DOHH2 (cell line): ENCODE data around the gene ADGRA3.

ENCODE experiments used
- H3F3A ChIP-seq: fragments of 200-600 bp; sonication (generic), shearing (Covaris generic); 2 replicates; pipeline ENCODE4 v1.6.0; 2016; ENCODE audit warnings: antibody characterized with exemption, mild to moderate bottlenecking; ENCODE audit not compliant: control insufficient read depth, insufficient read depth
- H3K27ac ChIP-seq: fragments of 200-600 bp; sonication (generic); 2 replicates; pipeline ENCODE4 v1.5.1; 2014; ENCODE audit warnings: low read depth, mild to moderate bottlenecking, low read length, moderate library complexity
- H3K27me3 ChIP-seq: fragments of 200-600 bp; sonication (generic); 2 replicates; pipeline ENCODE4 v1.6.1; 2014; ENCODE audit warnings: mild to moderate bottlenecking, low read length, mixed read lengths; ENCODE audit not compliant: control insufficient read depth
- H3K36me3 ChIP-seq: fragments of 200-600 bp; sonication (generic); 2 replicates; pipeline ENCODE4 v1.6.1; 2014; ENCODE audit warnings: mild to moderate bottlenecking, low read length, moderate library complexity, mixed read lengths; ENCODE audit not compliant: control insufficient read depth
- H3K4me1 ChIP-seq: fragments of 200-600 bp; sonication (generic); 2 replicates; pipeline ENCODE4 v1.6.1; 2014; ENCODE audit warnings: mild to moderate bottlenecking, low read length, mixed read lengths; ENCODE audit not compliant: control insufficient read depth
- H3K4me2 ChIP-seq: fragments of 200-600 bp; sonication (generic); 2 replicates; pipeline ENCODE4 v1.6.0; 2014; ENCODE audit warnings: mild to moderate bottlenecking, low read length, moderate library complexity
- H3K4me3 ChIP-seq: fragments of 200-600 bp; sonication (generic); 2 replicates; pipeline ENCODE4 v1.5.1; 2014; ENCODE audit warnings: mild to moderate bottlenecking, low read length, mixed read lengths
- H3K79me2 ChIP-seq: fragments of 200-600 bp; sonication (generic); 2 replicates; pipeline ENCODE4 v1.6.1; 2014; ENCODE audit warnings: mild to moderate bottlenecking, low read length, mixed read lengths; ENCODE audit not compliant: control insufficient read depth
- H3K9me2 ChIP-seq: fragments of 200-600 bp; sonication (generic); replicated peaks from 2 replicates; pipeline ENCODE4 v1.6.1; 2014; ENCODE audit warnings: mild to moderate bottlenecking, low read length, mixed read lengths; ENCODE audit not compliant: control insufficient read depth
- H3K9me3 ChIP-seq: fragments of 200-600 bp; sonication (generic); 2 replicates; pipeline ENCODE4 v1.6.1; 2014; ENCODE audit warnings: antibody characterized with exemption, low read length, mixed read lengths; ENCODE audit not compliant: control insufficient read depth, insufficient read depth
- H4K20me1 ChIP-seq: fragments of 200-600 bp; sonication (generic); 2 replicates; pipeline ENCODE4 v1.6.0; 2014; ENCODE audit warnings: low read depth, mild to moderate bottlenecking, antibody characterized with exemption, low read length, moderate library complexity; ENCODE audit not compliant: control insufficient read depth, insufficient read depth
- EZH2phosphoT487 ChIP-seq: fragments of 200-600 bp; sonication (generic); IDR thresholded peaks from 2 replicates; pipeline ENCODE4 v1.6.1; 2017; ENCODE audit warnings: borderline replicate concordance, mild to moderate bottlenecking, antibody characterized with exemption, low read length, moderate library complexity, mixed read lengths
- TF ChIP-seq, protein P1 (sequence below): fragments of 200-600 bp; sonication (generic); IDR thresholded peaks from one replicate; pipeline ENCODE4 v1.5.1; 2014; ENCODE audit warnings: antibody characterized with exemption, mild to moderate bottlenecking, low read depth, low read length; ENCODE audit not compliant: poor library complexity, severe bottlenecking

ADGRA3 gene

GRCh38 chr4:22552812-22553211, 36.9 kb upstream of the ADGRA3 start:
- Histone ChIP-seq H3F3A (no peaks in the 10 kb centered on the region), H3K4me3 (no peak overlapping the region), H3K27me3 (no peaks in the 10 kb centered on the region), H3K27ac (no peak overlapping the region), H3K9me2 (no peaks in the 10 kb centered on the region), H3K4me2 (no peak overlapping the region), H3K36me3 (no peaks in the 10 kb centered on the region), H4K20me1 (no peaks in the 10 kb centered on the region), H3K4me1 (no peaks in the 10 kb centered on the region), H3K79me2 (no peaks in the 10 kb centered on the region), H3K9me3 (no peaks in the 10 kb centered on the region)
- TF ChIP-seq, protein P1, sequence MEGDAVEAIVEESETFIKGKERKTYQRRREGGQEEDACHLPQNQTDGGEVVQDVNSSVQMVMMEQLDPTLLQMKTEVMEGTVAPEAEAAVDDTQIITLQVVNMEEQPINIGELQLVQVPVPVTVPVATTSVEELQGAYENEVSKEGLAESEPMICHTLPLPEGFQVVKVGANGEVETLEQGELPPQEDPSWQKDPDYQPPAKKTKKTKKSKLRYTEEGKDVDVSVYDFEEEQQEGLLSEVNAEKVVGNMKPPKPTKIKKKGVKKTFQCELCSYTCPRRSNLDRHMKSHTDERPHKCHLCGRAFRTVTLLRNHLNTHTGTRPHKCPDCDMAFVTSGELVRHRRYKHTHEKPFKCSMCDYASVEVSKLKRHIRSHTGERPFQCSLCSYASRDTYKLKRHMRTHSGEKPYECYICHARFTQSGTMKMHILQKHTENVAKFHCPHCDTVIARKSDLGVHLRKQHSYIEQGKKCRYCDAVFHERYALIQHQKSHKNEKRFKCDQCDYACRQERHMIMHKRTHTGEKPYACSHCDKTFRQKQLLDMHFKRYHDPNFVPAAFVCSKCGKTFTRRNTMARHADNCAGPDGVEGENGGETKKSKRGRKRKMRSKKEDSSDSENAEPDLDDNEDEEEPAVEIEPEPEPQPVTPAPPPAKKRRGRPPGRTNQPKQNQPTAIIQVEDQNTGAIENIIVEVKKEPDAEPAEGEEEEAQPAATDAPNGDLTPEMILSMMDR: no peak
- no peak for TF ChIP-seq EZH2phosphoT487

- H3K4me2 ChIP-seq: no peak overlapping the region
- H3K4me1 ChIP-seq: no peaks in the 10 kb centered on the region
- TF ChIP-seq, protein P1: no peak
- TF ChIP-seq EZH2phosphoT487: no peak
- no peaks in the 10 kb centered on the region for H3K9me2 ChIP-seq
- no peaks in the 10 kb centered on the region for H4K20me1 ChIP-seq
- H3K27me3 ChIP-seq: no peaks in the 10 kb centered on the region
- H3K9me3 ChIP-seq: peaks cover 5% of the 10 kb centered on the region; the same call in 1 of the 2 replicates
- no peak overlapping the region for H3K27ac ChIP-seq
- H3F3A ChIP-seq: no peaks in the 10 kb centered on the region
- H3K79me2 ChIP-seq: no peaks in the 10 kb centered on the region
- H3K4me3 ChIP-seq: no peak overlapping the region
- H3K36me3 ChIP-seq: no peaks in the 10 kb centered on the region
Measured at GRCh38 chr4:22551550-22551949, 35.7 kb upstream of the ADGRA3 start.

DNA sequence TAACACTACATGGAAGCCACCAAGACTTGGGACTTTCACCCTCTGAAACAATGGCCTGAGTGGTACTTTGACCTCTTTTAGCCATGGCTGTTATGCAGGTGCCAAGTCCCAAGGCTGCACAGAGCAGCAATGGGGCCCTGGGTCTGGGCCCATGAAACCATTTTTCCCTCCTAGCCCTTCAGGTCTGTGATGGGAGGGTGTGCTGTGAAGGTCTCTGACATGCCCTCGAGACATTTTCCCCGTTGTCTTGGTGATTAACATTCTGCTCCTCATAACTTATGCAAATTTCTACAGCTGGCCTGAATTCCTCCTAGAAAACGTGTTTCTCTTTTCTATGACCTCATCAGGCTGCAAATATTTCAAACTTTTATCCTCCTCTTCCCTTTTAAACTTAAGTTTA, 30.4 kb upstream of the ADGRA3 start:
- no peak overlapping the region for H3K4me3 ChIP-seq
- H3K9me2 ChIP-seq: no peaks in the 10 kb centered on the region
- no peaks in the 10 kb centered on the region for H3K4me1 ChIP-seq
- no peaks in the 10 kb centered on the region for H3F3A ChIP-seq
- H3K79me2 ChIP-seq: no peaks in the 10 kb centered on the region
- TF ChIP-seq, protein P1: no peak
- TF ChIP-seq EZH2phosphoT487: no peak
- H3K9me3 ChIP-seq: peaks cover 14% of the 10 kb centered on the region; the same call in 1 of the 2 replicates
- no peaks in the 10 kb centered on the region for H4K20me1 ChIP-seq
- no peaks in the 10 kb centered on the region for H3K36me3 ChIP-seq
- H3K27me3 ChIP-seq: no peaks in the 10 kb centered on the region
- no peak overlapping the region for H3K27ac ChIP-seq
- H3K4me2 ChIP-seq: no peak overlapping the region
